ENCODE results near the gene EXO5. TPM values are rescaled to one million over a fixed set of nuclear protein-coding genes. Genes with fewer than 3 reads are reported as not detected.
"Not testable (repeated sequence)": the region's sequence is repeated elsewhere in the genome, so short reads cannot be mapped to it uniquely, and the experiment has no call there.

The EXO5 gene
- total and polyA plus RNA-seq, 2 of the 8 experiments (the other 6 are each of a cell fraction or from before 2014, with no cell fraction given) = 4.4 to 8.5 TPM

DNA sequence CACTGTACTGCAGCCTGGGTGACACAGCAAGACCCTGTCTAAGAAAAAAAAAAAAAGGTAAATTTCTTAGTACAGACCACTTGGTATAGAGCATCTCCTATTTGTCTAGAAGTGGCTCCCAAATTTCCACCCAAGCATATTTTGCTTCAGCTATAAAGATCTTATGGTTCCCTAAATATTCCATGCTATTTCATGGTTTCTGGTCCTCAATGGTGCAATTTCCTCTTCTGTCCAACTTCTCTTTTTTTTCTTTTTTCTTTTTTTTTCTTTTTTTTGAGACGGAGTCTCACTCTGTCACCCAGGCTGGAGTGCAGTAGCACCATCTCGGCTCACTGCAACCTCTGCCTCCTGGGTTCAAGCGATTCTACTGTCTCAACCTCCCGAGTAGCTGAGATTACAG is 5.9 kb upstream of the EXO5 start:
- H2AFZ ChIP-seq (ENCODE audit: low read length); H2BK12ac ChIP-seq (ENCODE audit: low read depth, low read length); H4K91ac ChIP-seq (replicated peaks; ENCODE audit: insufficient read length, low read length); H2BK5ac ChIP-seq (ENCODE audit: low read depth, low read length); H3K4me2 ChIP-seq (ENCODE audit: insufficient read depth in 1 of 2, low read depth in 2 of 2, low read length in 2 of 2); H3K36me3 ChIP-seq (ENCODE audit: control insufficient read depth in 2 of 4, insufficient read depth in 4 of 4, low read length in 3 of 4); H2BK120ac ChIP-seq (replicated peaks; ENCODE audit: low read depth, low read length); H3K4ac ChIP-seq (replicated peaks; ENCODE audit: insufficient read length, low read depth, low read length); H3K79me1 ChIP-seq (ENCODE audit: low read depth, low read length); H3K4me1 ChIP-seq (replicated peaks in 1 of 4; ENCODE audit: control insufficient read depth in 3 of 4, insufficient read depth in 4 of 4, low read length in 3 of 4); FAIRE-seq; H4K5ac ChIP-seq (ENCODE audit: insufficient read length, low read depth, low read length); H3K23ac ChIP-seq (ENCODE audit: insufficient read length); H3K56ac ChIP-seq (replicated peaks; ENCODE audit: insufficient read length, low read depth, low read length); H3K18ac ChIP-seq (ENCODE audit: extremely low read depth, low read length); H4K8ac ChIP-seq (ENCODE audit: extremely low read depth, insufficient read depth, low read length); H3K4me3 ChIP-seq (ENCODE audit: extremely low read depth in 1 of 4, insufficient read depth in 2 of 4, low read depth in 3 of 4, low read length in 4 of 4); H3K23me2 ChIP-seq (ENCODE audit: low read depth, low read length); H3K27ac ChIP-seq (ENCODE audit: low read depth, low read length); H2BK20ac ChIP-seq (ENCODE audit: low read length); H3K9ac ChIP-seq (replicated peaks in 1 of 4; ENCODE audit: extremely low read depth in 1 of 4, low read depth in 3 of 4, low read length in 3 of 4); H3K14ac ChIP-seq (ENCODE audit: insufficient read length); H2AK5ac ChIP-seq (ENCODE audit: low read depth, low read length); H4K20me1 ChIP-seq (replicated peaks in 1 of 2; ENCODE audit: control insufficient read depth in 1 of 2, insufficient read depth in 2 of 2, low read length in 2 of 2); H3K27me3 ChIP-seq (replicated peaks in 1 of 4; ENCODE audit: control insufficient read depth in 3 of 4, extremely low read depth in 1 of 4, insufficient read depth in 3 of 4, low read length in 3 of 4); H2BK15ac ChIP-seq (ENCODE audit: low read length); H3K79me2 ChIP-seq (ENCODE audit: control insufficient read depth in 1 of 2, insufficient read depth in 2 of 2, low read length in 2 of 2); DNase-seq (ENCODE audit: low read depth in 1 of 2, low spot score in 2 of 2): not testable (repeated sequence)
- ChIA-PET POLR2A (ENCODE audit: partially characterized antibody) (interaction anchor here (0.7 kb wide), 1 partner anchor 41 kb away, joined by 3 read pairs; no protein-coding TSS in a partner anchor), CTCF (ENCODE audit: partially characterized antibody) (interaction anchor here (0.6 to 0.7 kb wide), 3 partner anchors 67 to 220 kb away, joined by 3 read pairs; no protein-coding TSS in a partner anchor)
- WGBS, 2 experiments (ENCODE audit: extremely low coverage in 1 of 2, insufficient coverage in 1 of 2, insufficient read length in 1 of 2, insufficient replicate concordance in 2 of 2, low coverage in 1 of 2, low lambda C conversion rate in 2 of 2, missing lambda C conversion rate in 1 of 2) = 90% methylated on average over 4 of the region's 4 CpGs; no CpG with 5 or more reads in 1 of the 2 experiments
- H3K9me3 ChIP-seq (ENCODE audit: insufficient read depth in 2 of 2, low read depth in 1 of 2, low read length in 1 of 2) = peaks cover 7 to 15% of the 10 kb centered on the region in 2 experiments; a peak in 2 of 4 replicates
